NOMO-1 treated with dmso at 0.1 percent for 144 hours (cell line): Measurements from ENCODE around the gene TC2N.
"Not testable (repeated sequence)": the region's sequence is repeated elsewhere in the genome, so short reads cannot be mapped to it uniquely, and the experiment has no call there.

Experiments
- DNase-seq: peaks from one replicate; lab custom pipeline; 2025; ENCODE audit not compliant: unreplicated experiment; lab: John Stamatoyannopoulos, UW

Gene TC2N

DNA sequence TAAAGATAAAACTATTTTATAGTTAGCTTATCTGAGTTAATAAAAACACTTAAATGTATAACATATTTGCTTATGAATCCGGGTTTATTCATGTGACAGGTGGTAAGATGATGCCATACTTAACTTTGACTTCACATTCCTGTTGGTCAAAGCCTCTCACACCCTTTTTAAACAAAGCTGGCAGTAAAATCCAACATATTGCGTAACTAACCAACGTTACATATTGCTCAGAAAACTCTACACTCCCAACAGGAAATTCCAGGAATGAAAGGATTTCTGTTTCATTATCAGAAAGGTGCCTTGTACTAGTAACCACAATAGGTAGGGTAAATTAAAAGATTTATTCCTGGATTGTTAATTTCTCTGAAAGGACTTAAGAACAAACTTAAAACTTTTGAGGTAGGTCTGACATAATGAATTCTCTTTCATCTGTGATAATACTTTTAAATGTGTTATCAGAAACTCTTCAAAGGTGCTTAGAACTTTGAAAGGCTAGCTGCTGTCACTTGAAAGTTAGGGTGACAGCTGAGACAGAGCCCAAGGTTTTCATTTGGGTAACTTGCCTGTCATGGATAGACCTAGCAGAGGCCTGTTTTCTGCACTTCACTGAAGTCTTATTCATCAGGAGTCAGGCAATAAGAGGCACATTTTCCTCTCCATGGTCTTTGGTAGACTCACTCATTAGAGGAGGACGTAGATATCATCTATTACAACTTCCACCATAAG, 111.6 kb downstream of the TC2N start:
- no peak for DNase-seq

DNA sequence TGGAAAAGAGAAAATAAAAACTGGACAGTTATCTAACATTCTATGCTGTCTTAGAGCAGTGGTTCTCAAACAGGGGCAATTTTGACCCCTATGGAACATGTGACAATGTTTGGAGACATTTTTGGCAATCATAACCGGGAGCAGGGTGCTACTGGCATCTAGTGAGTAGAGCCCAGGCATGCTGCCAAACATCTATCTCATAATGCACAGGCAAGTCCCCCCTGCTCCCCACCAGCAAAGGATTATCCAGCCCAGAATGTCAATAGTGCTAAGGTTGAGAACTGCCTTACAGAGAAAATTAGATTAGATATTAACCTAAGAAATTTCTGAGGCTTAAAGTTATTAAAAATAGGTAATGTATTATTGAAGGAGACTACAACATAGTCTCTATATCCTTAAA, 112.5 kb downstream of the TC2N start:
- DNase-seq, result no peak

DNA sequence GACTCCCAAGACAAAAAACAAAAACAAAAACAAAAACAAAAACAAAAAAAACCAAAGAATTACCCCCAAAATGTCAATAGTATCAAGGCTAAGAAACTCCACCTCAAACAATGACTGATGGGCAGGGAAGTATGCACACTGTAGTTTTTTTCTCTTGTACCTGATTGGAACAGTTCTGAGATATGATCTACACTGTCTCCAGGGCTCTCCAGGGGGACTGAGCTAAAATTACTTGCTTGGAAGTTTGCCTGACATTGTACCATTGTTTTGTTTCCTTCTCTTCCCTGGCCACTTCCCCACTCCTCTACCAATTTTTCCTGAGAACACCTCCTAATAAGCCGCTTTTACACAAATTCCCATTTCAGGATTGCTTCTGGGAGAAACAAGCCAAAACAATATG, 113.2 kb downstream of the TC2N start:
- DNase-seq, result no peak

DNA sequence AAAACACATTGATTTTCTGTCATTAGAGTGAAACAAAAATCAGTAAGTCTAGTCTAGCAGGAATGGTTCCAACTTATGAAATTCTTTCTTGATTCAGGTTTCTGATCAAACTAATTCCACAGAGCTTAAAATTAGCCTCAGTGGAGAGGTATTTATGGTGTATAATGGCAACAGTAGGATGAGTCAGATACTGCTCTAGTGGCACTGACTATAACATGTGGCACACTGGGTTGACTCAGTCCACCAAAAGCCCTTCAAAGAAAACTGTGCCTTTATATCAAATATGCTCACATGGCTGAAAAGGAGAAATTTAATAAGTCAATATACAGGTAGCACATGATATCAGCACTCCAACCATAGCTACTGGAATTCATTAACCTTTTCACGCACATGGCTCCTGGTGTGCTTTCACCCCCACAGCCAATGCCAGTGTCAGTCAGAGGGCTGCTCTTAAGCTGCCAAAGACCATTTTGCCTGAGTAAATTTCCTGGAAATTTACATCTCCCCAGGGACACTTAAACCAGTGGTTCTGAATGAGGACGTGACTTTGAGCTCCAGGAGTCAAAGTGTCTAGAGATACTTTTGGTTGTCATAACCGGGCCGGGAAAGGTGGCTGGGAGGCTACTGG, 113.7 kb downstream of the TC2N start:
- no peak for DNase-seq

DNA sequence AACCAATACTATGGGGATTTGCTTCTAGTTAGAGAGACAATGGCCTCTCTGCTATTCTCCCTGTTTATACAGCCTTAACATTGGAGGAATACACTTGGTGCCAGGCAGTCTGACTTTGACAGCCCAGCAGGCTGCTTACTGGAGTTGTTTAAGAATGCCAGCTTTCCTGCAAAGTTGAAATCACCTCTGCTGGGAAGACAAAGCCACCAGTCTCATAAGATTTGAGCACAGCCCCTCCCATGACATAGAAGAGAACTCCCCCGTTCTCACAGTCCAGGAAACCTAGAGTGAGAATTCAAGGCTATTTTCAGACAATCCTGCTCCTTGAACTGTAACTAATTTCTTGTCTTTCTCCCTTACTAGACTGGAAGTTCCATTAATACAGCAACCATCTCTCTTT, 114.4 kb downstream of the TC2N start:
- no peak for DNase-seq

DNA sequence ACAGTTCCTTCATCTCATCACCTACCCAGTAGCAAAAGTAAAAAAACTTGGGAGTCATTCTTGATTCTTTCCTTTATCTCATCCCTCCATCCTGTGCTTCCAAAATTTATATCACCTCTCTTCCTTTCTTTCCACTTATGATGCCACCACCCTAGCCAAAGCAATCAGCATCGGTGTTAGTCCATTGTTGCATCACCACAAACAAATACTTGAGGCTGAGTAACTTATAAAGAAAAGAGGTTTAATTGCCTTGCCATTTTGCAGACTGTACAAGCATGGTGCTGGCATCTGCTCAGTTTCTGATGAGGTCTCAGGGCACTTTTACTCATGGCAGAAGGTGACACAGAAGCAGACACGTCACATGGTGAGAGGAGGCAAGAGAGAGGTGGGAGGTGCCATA, 115.6 kb downstream of the TC2N start:
- DNase-seq, result no peak

DNA sequence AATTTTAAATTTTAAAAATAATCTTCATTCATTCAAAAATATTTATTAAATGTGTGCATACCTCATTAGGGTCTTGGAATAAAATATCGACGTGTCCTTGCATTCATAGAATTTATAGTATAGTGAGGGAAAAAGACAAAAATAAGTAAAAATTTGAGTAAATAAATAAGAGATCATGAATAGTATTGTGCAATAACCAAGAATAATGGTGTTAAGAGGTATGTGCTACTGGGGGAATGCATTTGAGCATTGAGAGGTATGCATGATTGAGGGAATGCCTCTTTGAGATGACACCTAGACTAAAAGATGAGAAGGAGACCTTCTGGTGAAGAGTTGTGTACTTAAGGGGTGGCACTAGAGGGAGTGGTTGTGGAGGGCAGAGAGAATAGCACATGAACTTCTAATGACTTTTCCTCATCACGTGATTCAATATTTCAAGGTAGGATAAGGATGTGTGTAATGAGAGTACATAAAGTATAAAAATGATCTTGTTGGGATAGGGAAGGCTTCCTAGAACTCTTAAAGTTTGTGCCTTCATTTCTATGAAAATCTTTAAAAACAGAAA, 116.6 kb downstream of the TC2N start:
- no peak for DNase-seq

DNA sequence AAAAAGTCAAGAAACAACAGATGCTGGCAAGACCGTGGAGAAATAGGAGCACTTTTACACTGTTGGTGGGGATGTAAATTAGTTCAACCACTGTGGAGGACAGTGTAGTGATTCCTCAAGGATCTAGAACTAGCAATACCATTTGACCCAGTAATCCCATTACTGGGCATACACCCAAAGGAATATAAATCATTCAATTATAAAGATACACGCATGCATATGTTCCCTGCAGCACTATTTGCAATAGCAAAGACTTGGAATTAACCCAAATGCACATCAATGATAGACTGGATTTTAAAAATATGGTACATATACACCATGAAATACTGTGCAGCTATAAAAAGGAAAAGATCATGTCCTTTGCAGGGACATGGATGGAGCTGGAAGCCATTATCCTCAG, 117.5 kb downstream of the TC2N start:
- DNase-seq, result no peak

DNA sequence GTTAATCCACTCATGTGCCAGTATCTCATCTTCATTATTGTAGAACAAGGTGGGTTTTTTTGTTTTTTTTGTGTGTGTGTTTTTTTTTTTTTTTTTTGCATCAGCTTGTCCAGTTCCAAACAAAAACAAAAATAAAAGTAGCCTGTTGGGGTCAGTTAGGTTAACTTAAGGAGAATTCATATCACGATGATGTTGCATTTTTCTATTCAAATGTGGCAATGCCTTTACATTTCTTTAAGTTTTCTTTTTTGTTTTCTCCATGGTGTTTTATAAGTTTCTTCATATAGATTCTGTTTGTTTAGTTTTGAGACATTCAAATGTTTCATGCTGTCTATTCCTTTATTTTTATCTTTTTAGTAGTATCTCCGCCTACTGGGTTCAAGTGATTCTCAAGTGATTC, 119.3 kb downstream of the TC2N start:
- DNase-seq, result no peak

DNA sequence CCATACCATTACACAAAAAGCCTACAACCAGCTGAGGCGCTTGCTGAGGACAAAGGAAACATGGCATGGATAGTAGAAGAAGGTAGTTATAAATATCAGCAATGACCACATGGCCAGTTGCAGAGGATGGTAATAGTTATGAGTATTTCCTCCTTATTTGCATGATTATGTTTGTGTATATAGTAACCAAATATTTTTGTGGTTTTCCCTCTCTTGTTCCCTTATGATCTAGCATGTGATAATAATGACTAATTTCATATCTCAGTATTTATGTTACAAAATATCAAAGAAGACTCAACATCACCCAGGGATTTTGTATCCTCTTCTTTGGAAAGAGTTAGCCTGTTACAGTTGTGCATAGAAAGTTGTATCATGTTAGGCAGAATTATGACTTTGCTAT, 122.0 kb downstream of the TC2N start:
- no peak for DNase-seq

DNA sequence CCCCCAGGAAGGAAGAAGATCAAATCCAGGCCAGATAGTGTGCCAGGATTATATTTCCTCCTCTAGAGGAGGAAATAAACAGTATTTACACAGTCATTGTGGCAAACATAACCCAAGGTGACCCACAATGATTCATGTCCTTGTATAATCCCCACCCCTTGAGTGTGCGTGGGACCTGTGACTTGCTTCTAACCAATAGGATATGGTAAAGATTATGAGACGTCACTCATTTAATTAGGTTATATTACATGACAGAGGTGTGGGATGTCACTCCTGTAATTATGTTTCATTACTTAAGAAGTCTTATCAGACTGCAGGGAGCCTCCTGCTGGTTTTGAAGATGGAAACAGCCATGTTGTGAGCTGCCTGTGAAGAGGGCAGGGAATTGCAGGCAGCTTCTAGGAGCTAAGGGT, 123.3 kb downstream of the TC2N start:
- DNase-seq, result no peak

DNA sequence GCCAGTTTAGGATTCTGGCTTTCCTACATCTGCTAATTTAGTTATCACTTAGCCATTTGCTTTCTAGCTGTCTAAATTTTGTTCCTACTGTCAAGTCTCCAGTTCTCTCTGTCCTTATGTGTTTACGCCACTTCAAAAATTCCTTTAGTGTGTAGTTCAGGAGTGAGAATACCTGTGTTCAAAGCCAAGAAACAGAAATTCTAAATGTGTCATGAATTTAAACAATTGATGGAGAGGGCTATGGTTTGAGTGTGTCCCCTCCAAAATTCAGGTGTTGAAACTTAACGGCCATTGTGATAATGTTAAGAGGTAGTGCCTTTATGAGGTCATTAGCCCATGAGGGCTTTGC, 124.1 kb downstream of the TC2N start:
- DNase-seq, result no peak

DNA sequence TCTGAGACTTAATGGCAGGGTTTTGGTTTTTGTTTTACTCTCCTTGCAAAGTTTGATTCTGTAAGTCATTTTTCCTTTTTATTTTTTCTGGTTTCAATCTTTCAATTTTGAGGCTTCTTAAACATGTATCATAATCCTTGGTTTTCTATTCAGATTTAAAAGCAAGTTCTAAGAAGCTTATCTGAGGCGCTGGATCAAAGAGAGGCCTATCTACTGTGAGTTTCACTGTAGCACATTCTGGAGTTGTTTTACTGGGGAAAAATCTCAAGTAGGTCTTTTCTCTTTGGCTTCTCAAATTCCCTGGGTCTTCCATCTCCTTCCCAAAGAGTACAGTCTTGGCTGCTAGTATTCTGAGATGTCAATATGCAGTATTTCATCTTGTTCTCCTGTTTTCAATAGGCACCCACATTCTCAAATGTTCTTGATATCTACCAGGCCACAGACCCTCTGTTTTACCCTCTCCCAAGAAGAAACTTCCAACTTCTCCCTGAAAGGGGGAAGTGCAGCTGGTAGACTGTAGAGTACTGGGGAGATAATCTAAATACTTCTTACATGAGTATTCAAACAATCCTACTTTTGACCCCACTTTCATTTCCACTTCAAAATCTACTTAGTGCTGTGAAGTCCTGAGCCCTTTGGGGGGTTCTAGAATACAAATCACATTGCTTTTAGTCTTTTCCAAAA, 124.6 kb downstream of the TC2N start:
- DNase-seq, result no peak

DNA sequence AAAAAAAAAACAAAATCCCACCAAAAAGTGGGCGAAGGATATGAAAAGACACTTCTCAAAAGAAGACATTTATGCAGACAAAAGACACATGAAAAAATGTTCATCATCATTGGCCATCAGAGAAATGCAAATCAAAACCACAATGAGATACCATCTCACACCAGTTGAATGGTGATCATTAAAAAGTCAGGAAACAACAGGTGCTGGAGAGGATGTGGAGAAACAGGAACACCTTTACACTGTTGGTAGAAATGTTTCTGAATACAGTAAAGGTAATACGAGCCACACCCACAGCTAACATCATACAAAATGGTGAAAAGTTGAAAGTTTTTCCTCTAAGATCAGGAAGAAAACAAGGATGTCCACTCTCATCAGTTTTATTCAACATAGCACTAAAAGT, 127.5 kb downstream of the TC2N start:
- not testable (repeated sequence) for DNase-seq

DNA sequence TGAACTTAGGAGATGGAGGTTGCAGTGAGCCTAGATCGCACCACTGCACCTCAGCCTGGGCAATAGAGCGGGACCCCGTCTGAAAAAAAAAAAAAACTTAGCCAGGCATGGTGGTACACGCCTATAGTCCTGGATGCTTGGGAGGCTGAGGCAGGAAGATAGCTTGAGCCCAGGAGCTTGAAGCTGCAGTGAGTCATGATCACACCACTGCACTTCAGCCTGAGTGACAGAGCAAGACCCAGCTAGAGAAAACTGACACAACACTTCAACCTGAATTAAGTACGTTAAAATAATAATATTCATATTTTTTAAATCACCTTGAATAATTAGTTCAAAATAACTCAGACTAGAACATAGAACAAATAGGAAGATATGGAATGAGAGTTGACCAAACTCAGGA, 129.7 kb downstream of the TC2N start:
- DNase-seq, result no peak

DNA sequence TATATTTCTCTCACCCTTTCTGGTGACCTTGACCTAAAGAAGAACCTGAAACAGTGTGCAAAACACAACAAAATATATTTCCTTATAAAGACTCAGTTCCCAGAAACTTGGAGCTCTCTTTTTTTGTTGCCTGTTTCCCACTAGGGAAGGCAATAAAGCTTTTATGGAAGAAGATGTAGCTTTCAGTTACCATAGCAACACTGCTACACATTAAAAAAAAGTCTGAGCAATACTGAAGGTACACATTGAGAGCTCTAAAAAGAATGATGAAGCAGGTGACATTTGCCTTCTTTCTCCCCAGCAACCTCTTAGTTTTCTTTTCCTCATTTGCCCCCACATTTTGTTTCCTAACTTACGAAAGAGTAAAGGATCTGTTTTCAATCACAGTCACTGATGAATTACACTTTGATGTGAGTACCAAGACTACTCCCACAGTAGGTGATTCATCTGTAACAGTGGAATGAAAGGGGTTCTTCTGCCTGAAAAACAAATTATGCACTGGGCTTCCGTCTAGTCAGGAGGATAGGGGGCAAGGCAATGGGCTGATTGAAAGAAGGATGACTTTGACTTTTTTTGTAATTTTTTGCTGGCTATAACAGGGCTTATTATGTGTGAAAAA, 134.4 kb downstream of the TC2N start:
- DNase-seq, result no peak

DNA sequence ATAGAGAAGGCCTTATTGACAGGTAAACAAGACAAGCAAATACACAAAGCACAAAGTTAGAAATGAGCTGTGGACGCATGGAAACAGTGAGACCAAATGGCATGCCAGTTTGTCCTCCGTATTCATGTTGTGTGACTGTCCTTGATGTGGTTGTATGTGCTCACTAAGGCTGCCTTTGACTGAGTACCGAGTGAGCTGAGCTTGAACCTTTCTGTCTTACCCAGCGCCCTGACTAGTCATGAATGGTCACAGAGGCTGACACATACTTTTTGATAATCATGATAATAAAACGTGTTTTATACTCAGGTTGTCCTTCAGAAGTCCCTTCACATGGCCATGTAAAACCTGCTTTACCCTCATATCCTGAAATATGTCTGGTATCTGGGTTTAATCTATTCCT, 134.9 kb downstream of the TC2N start:
- DNase-seq, result no peak

DNA sequence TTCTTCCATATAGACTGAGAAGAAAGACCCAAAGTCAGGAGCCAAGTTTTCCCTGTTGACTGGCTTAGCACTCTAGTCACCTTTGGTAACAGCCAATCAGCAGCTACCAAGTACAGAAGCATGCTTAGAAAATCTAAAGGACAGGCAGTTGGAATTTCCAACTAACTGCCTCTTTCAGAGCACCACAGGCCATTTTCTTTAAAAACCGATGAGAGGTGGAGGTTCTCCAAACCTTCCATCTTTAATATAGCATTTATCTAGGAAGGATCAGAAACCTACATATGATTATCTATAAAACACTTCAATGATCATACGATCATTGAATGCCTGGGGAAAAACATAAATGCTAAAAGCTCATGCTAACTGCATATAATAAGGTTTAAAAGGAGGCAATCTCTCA, 135.3 kb downstream of the TC2N start, which contains the start of gene CATSPERB:
Gene CATSPERB, minus strand, starts transcription at position 101 of the 400 bp plus-strand sequence. CDS start 2,607 bp downstream, outside the sequence.
- DNase-seq, result no peak

DNA sequence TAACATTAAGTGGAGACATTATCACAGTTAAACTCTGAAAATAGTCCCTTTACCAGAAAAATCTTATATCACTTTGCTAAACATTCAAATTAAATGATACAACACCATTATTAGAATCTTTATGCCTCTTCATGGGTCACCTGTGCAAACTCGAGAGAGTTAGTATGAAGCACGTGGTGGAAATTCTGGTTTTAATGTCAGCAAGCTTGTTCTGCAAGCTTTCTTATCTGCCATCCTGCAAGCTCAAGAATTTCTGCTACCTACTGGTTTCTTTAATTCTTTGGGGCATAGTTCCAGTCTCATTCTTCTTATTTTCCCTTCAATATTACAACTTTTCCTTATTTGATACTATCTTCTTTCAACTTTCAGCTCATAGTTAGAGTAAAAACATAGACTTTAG, 136.3 kb downstream of the TC2N start:
- no peak for DNase-seq

DNA sequence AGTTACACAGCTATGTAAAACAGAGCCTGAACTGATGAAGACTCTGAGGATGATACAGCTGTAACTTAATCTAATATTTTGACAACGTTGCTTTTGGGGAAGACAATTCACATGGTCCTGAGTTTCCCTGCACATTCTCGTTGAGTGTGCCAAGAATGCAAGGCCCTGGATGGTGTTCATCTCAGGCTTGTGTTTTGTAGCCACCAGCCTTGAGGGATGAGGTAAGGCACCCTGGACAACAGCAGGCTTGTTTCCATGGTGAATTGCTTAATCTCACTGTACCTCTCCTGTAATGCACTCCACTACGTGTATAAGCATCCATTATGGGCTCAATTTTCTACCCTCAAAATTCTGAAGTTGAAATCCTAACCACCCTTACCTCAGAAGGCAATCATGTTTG, 137.6 kb downstream of the TC2N start:
- DNase-seq, result no peak
